ENCODE results near the gene MICU1.
A peak's percentile ranks its signal among the peaks of the same experiment; 100 is the strongest.
"Not testable (repeated sequence)": the region's sequence is repeated elsewhere in the genome, so short reads cannot be mapped to it uniquely, and the experiment has no call there.

MICU1 gene

GRCh38 chr10:72353028-72353964, 272.6 kb downstream of the MICU1 start:
- DNase-seq (ENCODE audit: low read depth in 2 of 3, low spot score in 1 of 3) = no peak

- DNase-seq (ENCODE audit: low read depth in 2 of 3, low spot score in 1 of 3) = no peak
These were observed 274.4 kb downstream of the MICU1 start for GRCh38 chr10:72351479-72351878.

- DNase-seq (ENCODE audit: low read depth in 2 of 3, low spot score in 1 of 3) = no peak
These were observed 276.4 kb downstream of the MICU1 start for GRCh38 chr10:72349438-72349837.

GRCh38 chr10:72348282-72348681, 277.6 kb downstream of the MICU1 start:
- no peak for DNase-seq (ENCODE audit: low read depth in 2 of 3, low spot score in 1 of 3)

- DNase-seq (ENCODE audit: low read depth in 2 of 3, low spot score in 1 of 3) = not testable (repeated sequence)
These were observed 279.8 kb downstream of the MICU1 start for GRCh38 chr10:72346117-72346516.

GRCh38 chr10:72344932-72345331, 280.9 kb downstream of the MICU1 start:
- DNase-seq (ENCODE audit: low read depth in 2 of 3, low spot score in 1 of 3) = no peak

- no peak for DNase-seq (ENCODE audit: low read depth in 2 of 3, low spot score in 1 of 3)
These were observed 283.0 kb downstream of the MICU1 start for GRCh38 chr10:72342911-72343310.

- peak in 2 of 3 donors; percentile 66 to 77 for DNase-seq (ENCODE audit: low read depth in 2 of 3, low spot score in 1 of 3)
These were observed 285.2 kb downstream of the MICU1 start for GRCh38 chr10:72340510-72341261.

GRCh38 chr10:72338180-72338579, 287.7 kb downstream of the MICU1 start:
- no peak for DNase-seq (ENCODE audit: low read depth in 2 of 3, low spot score in 1 of 3)

- no peak for DNase-seq (ENCODE audit: low read depth in 2 of 3, low spot score in 1 of 3)
These were observed 288.2 kb downstream of the MICU1 start for GRCh38 chr10:72337722-72338121.

GRCh38 chr10:72337039-72337629, 288.7 kb downstream of the MICU1 start:
- no peak for DNase-seq (ENCODE audit: low read depth in 2 of 3, low spot score in 1 of 3)

GRCh38 chr10:72336259-72337038, 289.4 kb downstream of the MICU1 start:
- no peak for DNase-seq (ENCODE audit: low read depth in 2 of 3, low spot score in 1 of 3)

GRCh38 chr10:72335394-72336258, 290.3 kb downstream of the MICU1 start:
- DNase-seq (ENCODE audit: low read depth in 2 of 3, low spot score in 1 of 3) = no peak

GRCh38 chr10:72334825-72335393, 291.0 kb downstream of the MICU1 start:
- peak; percentile 76 to 88 (median 76) for DNase-seq (ENCODE audit: low read depth in 2 of 3, low spot score in 1 of 3)

- DNase-seq (ENCODE audit: low read depth in 2 of 3, low spot score in 1 of 3) = no peak
These were observed 291.6 kb downstream of the MICU1 start for GRCh38 chr10:72334196-72334824.

- no peak for DNase-seq (ENCODE audit: low read depth in 2 of 3, low spot score in 1 of 3)
These were observed 292.5 kb downstream of the MICU1 start for GRCh38 chr10:72333112-72334015.

- DNase-seq (ENCODE audit: low read depth in 2 of 3, low spot score in 1 of 3) = no peak
These were observed 293.3 kb downstream of the MICU1 start for GRCh38 chr10:72332423-72333111.
